Breast epithelium (tissue), 3 donors: ENCODE results near the gene CYP2E1.

Source experiments
- POLR2A ChIP-seq: fragments of 450-650 bp; IDR thresholded peaks from one replicate; pipeline ENCODE4 v1.6.1; 2016; ENCODE audit warnings: antibody characterized with exemption, mild to moderate bottlenecking, moderate library complexity
- POLR2AphosphoS5 ChIP-seq, 3 donors: sonication (generic); formaldehyde crosslinking; IDR thresholded peaks; one replicate each; pipeline ENCODE4 v1.6.1; 2017; ENCODE audit warnings: antibody characterized with exemption in 3 of 3
- TF ChIP-seq, protein P1 (sequence below), 3 donors: fragments of 450-650 bp; IDR thresholded peaks; one replicate each; pipeline ENCODE4 v1.5.1; 2016 to 2017; ENCODE audit warnings: antibody characterized with exemption in 3 of 3, mild to moderate bottlenecking in 3 of 3, moderate library complexity in 3 of 3

DNA sequence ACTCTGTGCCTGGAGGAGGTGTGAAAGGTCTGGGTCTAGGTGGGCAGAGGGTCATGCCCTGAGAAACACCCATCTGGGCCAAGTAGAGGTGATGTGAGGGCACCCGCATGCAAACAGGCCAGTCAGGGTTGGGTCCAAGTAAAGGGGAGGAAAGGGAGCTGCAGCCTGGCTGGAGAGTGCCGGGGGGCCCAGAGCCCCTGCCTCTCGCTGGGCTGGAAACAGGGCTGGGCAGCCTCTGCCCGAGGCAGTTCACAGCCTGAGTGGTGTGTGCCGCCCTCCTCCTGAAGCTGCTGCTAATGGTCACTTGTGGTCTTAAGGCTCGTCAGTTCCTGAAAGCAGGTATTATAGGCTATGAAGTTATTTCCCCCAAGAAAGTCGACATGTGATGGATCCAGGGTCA is 7.3 kb downstream of the CYP2E1 start:
- no peak for TF ChIP-seq POLR2A
- TF ChIP-seq, protein P1, sequence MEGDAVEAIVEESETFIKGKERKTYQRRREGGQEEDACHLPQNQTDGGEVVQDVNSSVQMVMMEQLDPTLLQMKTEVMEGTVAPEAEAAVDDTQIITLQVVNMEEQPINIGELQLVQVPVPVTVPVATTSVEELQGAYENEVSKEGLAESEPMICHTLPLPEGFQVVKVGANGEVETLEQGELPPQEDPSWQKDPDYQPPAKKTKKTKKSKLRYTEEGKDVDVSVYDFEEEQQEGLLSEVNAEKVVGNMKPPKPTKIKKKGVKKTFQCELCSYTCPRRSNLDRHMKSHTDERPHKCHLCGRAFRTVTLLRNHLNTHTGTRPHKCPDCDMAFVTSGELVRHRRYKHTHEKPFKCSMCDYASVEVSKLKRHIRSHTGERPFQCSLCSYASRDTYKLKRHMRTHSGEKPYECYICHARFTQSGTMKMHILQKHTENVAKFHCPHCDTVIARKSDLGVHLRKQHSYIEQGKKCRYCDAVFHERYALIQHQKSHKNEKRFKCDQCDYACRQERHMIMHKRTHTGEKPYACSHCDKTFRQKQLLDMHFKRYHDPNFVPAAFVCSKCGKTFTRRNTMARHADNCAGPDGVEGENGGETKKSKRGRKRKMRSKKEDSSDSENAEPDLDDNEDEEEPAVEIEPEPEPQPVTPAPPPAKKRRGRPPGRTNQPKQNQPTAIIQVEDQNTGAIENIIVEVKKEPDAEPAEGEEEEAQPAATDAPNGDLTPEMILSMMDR (IDR thresholded peaks at IDR 0.05), result no peak
- no peak for TF ChIP-seq POLR2AphosphoS5 (IDR thresholded peaks at IDR 0.05)
